Gastrocnemius medialis (tissue), 4 donors: ENCODE measurements around the gene EXOC3L4. TPM values are rescaled to one million over a fixed set of nuclear protein-coding genes. Genes with fewer than 3 reads are reported as not detected.

Source experiments
- ATAC-seq, 2 donors: fragments of 150-250 bp; one replicate each; pipeline ENCODE4 v1.9.1; 2016
- DNase-seq, 2 donors: peaks; one replicate each; pipeline ENCODE4 v3.0.0-alpha.2; 2019
- H3K27ac ChIP-seq, 4 donors: fragments of 200-600 bp; sonication (generic); 1 replicate in 1 of 4; 2 replicates in 3 of 4; pipeline ENCODE4 v1.5.1; 2016 to 2018; ENCODE audit warnings: mild to moderate bottlenecking in 2 of 4, moderate library complexity in 1 of 4
- H3K27me3 ChIP-seq, 3 donors: fragments of 200-600 bp; sonication (generic) in 2 of 3; 1 replicate in 1 of 3; 2 replicates in 2 of 3; pipeline versions ENCODE4 v1.5.1 to v1.6.0; 2016 to 2019; ENCODE audit warnings: mild to moderate bottlenecking in 1 of 3, moderate library complexity in 1 of 3
- H3K36me3 ChIP-seq, 2 donors: fragments of 200-600 bp; sonication (generic) in 1 of 2; one replicate each; pipeline ENCODE4 v1.5.1; 2017 to 2018
- H3K4me1 ChIP-seq, 2 donors: fragments of 200-600 bp; sonication (generic) in 1 of 2; one replicate each; pipeline ENCODE4 v1.5.1; 2016 to 2017; ENCODE audit warnings: mild to moderate bottlenecking in 2 of 2
- H3K4me3 ChIP-seq, 4 donors: fragments of 200-600 bp; sonication (generic) in 3 of 4; 1 replicate in 1 of 4; 2 replicates in 3 of 4; pipeline ENCODE4 v1.5.1; 2016 to 2019; ENCODE audit warnings: mild to moderate bottlenecking in 2 of 4
- H3K9me3 ChIP-seq, 3 donors: fragments of 200-600 bp; sonication (generic) in 2 of 3; 1 replicate in 1 of 3; 2 replicates in 2 of 3; pipeline ENCODE4 v1.5.1; 2016 to 2019
- POLR2A ChIP-seq, 2 donors: fragments of 450-650 bp; IDR thresholded peaks; one replicate each; pipeline ENCODE4 v1.6.1; 2017; ENCODE audit warnings: antibody characterized with exemption in 2 of 2, mild to moderate bottlenecking in 2 of 2, moderate library complexity in 2 of 2
- in situ Hi-C, 4 donors: fragments of 200-750 bp; cut with MboI; loops; one replicate each; pipeline versions ENCODE4 v1.15.0 to v1.8.0; 2017; ENCODE audit warnings: low sequenced_read_pairs in 4 of 4
- intact Hi-C: fragments of 100-400 bp; cut with DNase I; formaldehyde crosslinking; loops from one replicate; pipeline ENCODE4 v1.15.1; 2023; ENCODE audit warnings: low total_unique reads
- total RNA-seq, 4 donors: library from RNA; depleted of rRNA; stranded (reverse); fragments of >200 nt; gene quantifications; one replicate each; pipeline versions ENCODE4 v1.1.0 to v1.2.3, GENCODE V29; 2016
- TF ChIP-seq, protein P1 (sequence below), 5 experiments: fragments of 450-650 bp in 3 of 5; fragments of 200-600 bp in 2 of 5; sonication (generic) in 2 of 5; IDR thresholded peaks in 4 of 5; conservative IDR thresholded peaks in 1 of 5; 1 replicate in 4 of 5; 2 replicates in 1 of 5; pipeline ENCODE4 v1.5.1; 2016 to 2019; ENCODE audit warnings: antibody characterized with exemption in 5 of 5, mild to moderate bottlenecking in 3 of 5, moderate library complexity in 3 of 5

The EXOC3L4 gene
- total RNA-seq, 4 donors from 2014 or later = 0.35 to 2.4 TPM; not detected in 2

- Histone ChIP-seq H3K27me3 (no peaks in the 10 kb centered on the region), H3K36me3 (peaks cover 0 to 8% of the 10 kb centered on the region in 2 donors), H3K9me3 (no peaks in the 10 kb centered on the region), H3K4me1 (peaks cover 45 to 49% of the 10 kb centered on the region in 2 donors), H3K27ac (peak overlapping the region in 3 of 4 donors; percentile 56 to 61 (median 56)), H3K4me3 (no peak overlapping the region)
- DNase-seq (no peak), ATAC-seq (no peak)
- TF ChIP-seq, protein P1, sequence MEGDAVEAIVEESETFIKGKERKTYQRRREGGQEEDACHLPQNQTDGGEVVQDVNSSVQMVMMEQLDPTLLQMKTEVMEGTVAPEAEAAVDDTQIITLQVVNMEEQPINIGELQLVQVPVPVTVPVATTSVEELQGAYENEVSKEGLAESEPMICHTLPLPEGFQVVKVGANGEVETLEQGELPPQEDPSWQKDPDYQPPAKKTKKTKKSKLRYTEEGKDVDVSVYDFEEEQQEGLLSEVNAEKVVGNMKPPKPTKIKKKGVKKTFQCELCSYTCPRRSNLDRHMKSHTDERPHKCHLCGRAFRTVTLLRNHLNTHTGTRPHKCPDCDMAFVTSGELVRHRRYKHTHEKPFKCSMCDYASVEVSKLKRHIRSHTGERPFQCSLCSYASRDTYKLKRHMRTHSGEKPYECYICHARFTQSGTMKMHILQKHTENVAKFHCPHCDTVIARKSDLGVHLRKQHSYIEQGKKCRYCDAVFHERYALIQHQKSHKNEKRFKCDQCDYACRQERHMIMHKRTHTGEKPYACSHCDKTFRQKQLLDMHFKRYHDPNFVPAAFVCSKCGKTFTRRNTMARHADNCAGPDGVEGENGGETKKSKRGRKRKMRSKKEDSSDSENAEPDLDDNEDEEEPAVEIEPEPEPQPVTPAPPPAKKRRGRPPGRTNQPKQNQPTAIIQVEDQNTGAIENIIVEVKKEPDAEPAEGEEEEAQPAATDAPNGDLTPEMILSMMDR (IDR thresholded peaks at IDR 0.05 in 4 of 5, conservative IDR thresholded peaks at IDR 0.05 in 1 of 5) = no peak
- no peak for TF ChIP-seq POLR2A (IDR thresholded peaks at IDR 0.05)
- in situ Hi-C loops = loop anchor here in 1 of 4 donors (10.0 kb wide), 1 partner anchor 277 kb away; no protein-coding TSS in a partner anchor
- intact Hi-C loops = loop anchor here (2.0 to 5.0 kb wide), 2 partner anchors 23 to 50 kb away; no protein-coding TSS in a partner anchor
Measured at GRCh38 chr14:103127356-103127755, 32.8 kb downstream of the EXOC3L4 start.

- Histone ChIP-seq H3K4me3 (no peak overlapping the region), H3K36me3 (peaks cover 0 to 13% of the 10 kb centered on the region in 2 donors), H3K4me1 (peaks cover 41 to 43% of the 10 kb centered on the region in 2 donors), H3K9me3 (no peaks in the 10 kb centered on the region), H3K27ac (peak overlapping the region in 3 of 4 donors; percentile 56 to 61 (median 56)), H3K27me3 (no peaks in the 10 kb centered on the region)
- TF ChIP-seq, protein P1 (IDR thresholded peaks at IDR 0.05 in 4 of 5, conservative IDR thresholded peaks at IDR 0.05 in 1 of 5) = no peak
- TF ChIP-seq POLR2A (IDR thresholded peaks at IDR 0.05) = no peak
- DNase-seq (no peak), ATAC-seq (no peak)
- intact Hi-C loops = loop anchor here (2.0 to 5.0 kb wide), 2 partner anchors 23 to 51 kb away; no protein-coding TSS in a partner anchor
- in situ Hi-C loops = loop anchor here in 1 of 4 donors (10.0 kb wide), 1 partner anchor 277 kb away; no protein-coding TSS in a partner anchor
Measured at GRCh38 chr14:103127861-103128598, 33.5 kb downstream of the EXOC3L4 start.

DNA sequence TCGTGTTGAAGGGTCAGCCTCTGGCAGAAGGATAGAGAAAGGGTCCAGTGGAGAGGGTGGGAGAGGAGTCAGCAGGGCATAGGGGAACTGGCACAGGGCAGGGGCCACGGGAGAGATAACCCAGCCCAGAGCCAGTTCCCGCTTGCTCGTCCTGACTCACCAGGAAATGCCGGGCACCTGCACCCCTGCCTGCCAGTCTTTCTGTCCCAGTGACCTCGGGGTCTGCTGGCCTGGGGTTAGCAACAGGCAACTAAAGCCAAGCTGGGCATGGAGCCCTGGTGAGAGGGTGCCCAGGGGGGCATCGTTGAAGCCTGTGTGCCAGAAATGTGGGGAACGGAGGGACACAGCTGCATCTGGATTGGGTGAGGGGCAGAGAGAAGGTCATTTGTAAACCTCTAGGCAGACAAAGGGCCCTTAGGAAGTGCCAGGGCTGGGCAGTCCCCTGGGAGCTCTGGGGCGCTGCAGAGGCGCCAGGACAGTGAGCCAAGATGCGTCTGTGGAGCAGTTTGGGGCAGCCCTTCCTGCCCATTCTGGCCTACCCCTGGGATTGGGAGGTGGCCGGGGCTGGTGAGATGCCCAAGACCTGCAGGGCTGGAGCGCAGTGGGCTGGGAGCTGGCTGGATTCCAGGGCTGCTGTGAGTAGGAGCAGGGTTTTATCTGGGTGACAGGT lies 34.2 kb downstream of the EXOC3L4 start:
- DNase-seq (peak in 1 of 2 donors; percentile 57), ATAC-seq (peak in 1 of 2 donors; percentile 15)
- no peak for TF ChIP-seq POLR2A (IDR thresholded peaks at IDR 0.05)
- TF ChIP-seq, protein P1 (IDR thresholded peaks at IDR 0.05 in 4 of 5, conservative IDR thresholded peaks at IDR 0.05 in 1 of 5) = no peak
- Histone ChIP-seq H3K27ac (peak overlapping the region in 3 of 4 donors; percentile 52 to 56 (median 56)), H3K4me1 (peaks cover 36 to 43% of the 10 kb centered on the region in 2 donors), H3K4me3 (no peak overlapping the region), H3K36me3 (peaks cover 0 to 21% of the 10 kb centered on the region in 2 donors), H3K27me3 (no peaks in the 10 kb centered on the region), H3K9me3 (no peaks in the 10 kb centered on the region)
- in situ Hi-C loops = loop anchor here in 1 of 4 donors (10.0 kb wide), 1 partner anchor 276 kb away; no protein-coding TSS in a partner anchor
- intact Hi-C loops = loop anchor here (5.0 kb wide), 1 partner anchor 51 kb away; no protein-coding TSS in a partner anchor

- peak overlapping the region in 3 of 4 donors; percentile 46 to 56 (median 52) for H3K27ac ChIP-seq
- intact Hi-C loops = loop anchor here (5.0 kb wide), 1 partner anchor 52 kb away; no protein-coding TSS in a partner anchor
Measured at GRCh38 chr14:103129301-103130016, 34.9 kb downstream of the EXOC3L4 start.

More at GRCh38 chr14:103129301-103130016, 34.9 kb downstream of the EXOC3L4 start:
- H3K36me3 ChIP-seq = peaks cover 0 to 24% of the 10 kb centered on the region in 2 donors
- DNase-seq (no peak), ATAC-seq (no peak)
- H3K4me1 ChIP-seq = peaks cover 30 to 36% of the 10 kb centered on the region in 2 donors
- H3K9me3 ChIP-seq = no peaks in the 10 kb centered on the region
- in situ Hi-C loops = loop anchor here in 1 of 4 donors (10.0 kb wide), 1 partner anchor 275 kb away; no protein-coding TSS in a partner anchor
- no peak overlapping the region for H3K4me3 ChIP-seq
- TF ChIP-seq, protein P1 (IDR thresholded peaks at IDR 0.05 in 4 of 5, conservative IDR thresholded peaks at IDR 0.05 in 1 of 5) = no peak
- no peak for TF ChIP-seq POLR2A (IDR thresholded peaks at IDR 0.05)
- no peaks in the 10 kb centered on the region for H3K27me3 ChIP-seq
